Measurements from ENCODE around the gene LGR4.
"Not testable (repeated sequence)": the region's sequence is repeated elsewhere in the genome, so short reads cannot be mapped to it uniquely, and the experiment has no call there.

LGR4 gene

DNA sequence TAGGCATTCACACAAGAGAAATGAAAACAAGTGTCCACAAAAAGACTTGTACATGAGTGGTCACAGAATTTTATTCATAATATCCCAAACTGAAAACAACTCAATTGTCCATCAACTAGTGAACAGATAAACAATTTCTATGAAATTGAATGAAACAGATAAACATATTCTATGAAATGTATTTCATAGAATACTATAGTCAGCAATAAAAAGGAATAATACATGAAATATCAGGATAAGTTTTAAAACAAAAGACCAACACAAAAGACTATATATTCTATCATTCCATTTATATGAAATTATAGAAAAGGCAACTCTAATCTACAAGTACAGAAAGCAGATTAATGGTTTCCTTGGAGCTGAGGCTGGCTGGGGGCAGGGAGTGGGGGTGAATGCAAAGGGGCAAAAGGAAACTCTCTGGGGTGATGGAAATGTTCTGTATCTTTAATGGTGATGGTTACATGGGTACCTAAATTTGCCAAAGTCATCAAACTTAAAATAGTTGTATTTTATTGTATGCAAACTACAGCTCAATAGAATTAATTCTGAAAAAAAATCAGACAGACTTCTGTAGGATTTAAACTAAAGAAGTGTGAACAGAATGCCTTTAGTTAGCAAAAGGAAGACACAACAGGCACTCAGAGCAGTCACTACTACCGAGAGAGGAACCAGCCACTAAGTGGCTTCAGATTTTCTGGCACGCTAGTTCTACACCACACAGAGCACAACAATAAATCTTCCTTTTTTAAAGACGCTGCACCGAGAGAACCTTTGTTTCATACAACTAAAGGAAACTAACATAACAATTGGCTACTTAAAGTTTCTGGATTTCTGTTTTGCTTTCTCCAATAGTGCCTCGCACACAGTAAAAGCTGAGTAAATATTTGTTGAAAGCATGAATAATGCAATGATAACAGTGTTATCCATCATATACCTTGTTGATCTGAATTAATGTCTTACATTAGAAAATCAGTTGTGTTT is 124.9 kb downstream of the LGR4 start:
- DNase-seq = peak; percentile 65

DNA sequence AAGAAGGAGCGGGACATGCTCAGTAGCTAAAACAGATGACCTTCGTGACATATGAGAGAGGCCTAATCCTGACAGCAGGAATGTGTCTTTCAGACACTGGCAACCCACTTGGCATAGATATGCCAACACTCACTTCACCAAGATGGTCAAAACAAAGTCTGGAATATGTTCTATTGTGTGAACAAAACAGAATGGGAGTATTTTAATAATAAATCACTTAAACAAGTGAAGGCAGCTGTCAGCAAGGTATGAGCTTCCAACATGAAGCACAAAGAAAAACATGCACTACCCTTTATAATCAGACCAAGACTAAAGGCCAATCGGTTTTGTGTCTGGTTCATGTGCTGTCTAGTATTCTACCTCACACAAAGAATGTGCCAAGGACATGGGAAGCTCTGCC is 132.6 kb downstream of the LGR4 start:
- no peak for DNase-seq

GRCh38 chr11:27334764-27335163 is 137.8 kb downstream of the LGR4 start:
- not testable (repeated sequence) for DNase-seq

GRCh38 chr11:27331981-27332380 is 140.6 kb downstream of the LGR4 start:
- DNase-seq = no peak

DNA sequence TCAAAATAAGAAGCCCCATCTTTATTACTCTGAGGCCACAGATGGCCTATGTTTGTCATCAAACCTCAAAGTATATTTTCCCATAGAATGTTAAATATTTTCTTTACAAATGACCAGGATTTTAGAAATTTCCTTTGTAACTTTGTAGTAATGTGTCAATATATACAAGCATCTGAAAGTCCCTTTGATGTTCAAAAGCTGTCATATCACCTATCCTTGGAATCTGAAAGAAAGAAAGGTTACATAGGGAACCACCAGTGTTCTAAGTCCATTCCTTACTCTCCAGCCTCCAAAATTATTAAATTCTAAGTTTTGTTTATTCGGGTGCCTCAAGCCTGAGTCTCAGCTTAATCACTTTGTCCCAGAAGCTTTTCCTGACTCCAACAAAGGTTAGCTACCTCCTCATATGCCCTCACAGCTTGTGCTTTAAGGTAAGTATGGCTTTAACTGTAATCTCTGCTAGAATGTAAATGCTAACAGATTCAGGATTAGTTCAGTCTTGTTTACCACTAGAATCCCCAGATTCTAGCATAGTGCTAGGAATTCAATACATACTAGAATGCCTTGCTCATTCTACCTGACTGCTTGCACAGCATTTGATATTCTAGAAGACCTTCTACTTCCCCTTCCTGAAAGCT is 141.8 kb downstream of the LGR4 start:
- no peak for DNase-seq

- DNase-seq = no peak
These were observed 142.5 kb downstream of the LGR4 start for GRCh38 chr11:27329867-27330632.

DNA sequence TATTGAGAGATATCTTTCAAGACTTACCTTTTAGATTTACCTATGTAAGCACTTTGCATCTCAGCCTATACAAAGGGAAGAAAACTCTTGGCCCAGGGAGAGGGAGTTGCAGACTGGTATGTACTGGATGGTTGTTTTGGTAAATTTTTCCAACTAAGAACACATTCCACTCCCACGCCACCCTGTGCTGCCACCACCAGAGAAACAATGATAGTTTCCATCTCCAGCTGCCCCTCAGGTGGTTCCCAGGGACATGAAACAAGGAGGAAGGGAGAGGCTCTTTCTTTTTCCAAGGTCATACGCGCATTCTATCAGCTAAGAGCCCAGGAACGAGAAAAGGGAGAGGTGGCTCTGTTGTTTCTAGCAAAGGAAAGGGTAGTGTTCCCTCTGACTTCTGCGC is 144.0 kb downstream of the LGR4 start:
- no peak for DNase-seq

- not testable (repeated sequence) for DNase-seq
These were observed 145.5 kb downstream of the LGR4 start for GRCh38 chr11:27327064-27327463.

DNA sequence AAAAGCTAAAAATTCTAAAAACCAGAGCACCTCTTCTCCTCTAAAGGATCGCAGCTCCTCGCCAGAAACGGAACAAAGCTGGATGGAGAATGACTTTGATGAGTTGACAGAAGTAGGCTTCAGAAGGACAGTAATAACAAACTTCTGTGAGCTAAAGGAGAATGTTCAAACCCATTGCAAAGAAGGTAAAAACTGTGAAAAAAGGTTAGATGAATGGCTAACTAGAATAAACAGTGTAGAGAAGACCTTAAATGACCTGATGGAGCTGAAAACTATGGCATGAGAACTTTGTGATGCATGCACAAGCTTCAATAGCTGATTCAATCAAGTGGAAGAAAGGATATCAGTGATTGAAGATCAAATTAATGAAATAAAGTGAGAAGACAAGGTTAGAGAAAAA is 150.4 kb downstream of the LGR4 start:
- DNase-seq = not testable (repeated sequence)

GRCh38 chr11:27321340-27321739 is 151.2 kb downstream of the LGR4 start:
- not testable (repeated sequence) for DNase-seq

GRCh38 chr11:27319072-27319471 is 153.5 kb downstream of the LGR4 start:
- DNase-seq = no peak

GRCh38 chr11:27317751-27318150 is 154.8 kb downstream of the LGR4 start:
- DNase-seq = no peak

All from DMS79 treated with DMSO at 0.1 percent for 48 hours (cell line).